Stimulated activated CD8-positive, alpha-beta memory T cell treated with anti-CD3 and anti-CD28 coated beads, Interleukin-7, amount 100 ng/mL, for 4 hours (primary cell): ENCODE measurements around the gene DVL3.
"Not testable (repeated sequence)": the region's sequence is repeated elsewhere in the genome, so short reads cannot be mapped to it uniquely, and the experiment has no call there.

Experiments
- DNase-seq, 2 donors: peaks; one replicate each; pipeline ENCODE4 v3.0.0-alpha.2; 2020; ENCODE audit warnings: low read depth in 2 of 2

DVL3 gene

DNA sequence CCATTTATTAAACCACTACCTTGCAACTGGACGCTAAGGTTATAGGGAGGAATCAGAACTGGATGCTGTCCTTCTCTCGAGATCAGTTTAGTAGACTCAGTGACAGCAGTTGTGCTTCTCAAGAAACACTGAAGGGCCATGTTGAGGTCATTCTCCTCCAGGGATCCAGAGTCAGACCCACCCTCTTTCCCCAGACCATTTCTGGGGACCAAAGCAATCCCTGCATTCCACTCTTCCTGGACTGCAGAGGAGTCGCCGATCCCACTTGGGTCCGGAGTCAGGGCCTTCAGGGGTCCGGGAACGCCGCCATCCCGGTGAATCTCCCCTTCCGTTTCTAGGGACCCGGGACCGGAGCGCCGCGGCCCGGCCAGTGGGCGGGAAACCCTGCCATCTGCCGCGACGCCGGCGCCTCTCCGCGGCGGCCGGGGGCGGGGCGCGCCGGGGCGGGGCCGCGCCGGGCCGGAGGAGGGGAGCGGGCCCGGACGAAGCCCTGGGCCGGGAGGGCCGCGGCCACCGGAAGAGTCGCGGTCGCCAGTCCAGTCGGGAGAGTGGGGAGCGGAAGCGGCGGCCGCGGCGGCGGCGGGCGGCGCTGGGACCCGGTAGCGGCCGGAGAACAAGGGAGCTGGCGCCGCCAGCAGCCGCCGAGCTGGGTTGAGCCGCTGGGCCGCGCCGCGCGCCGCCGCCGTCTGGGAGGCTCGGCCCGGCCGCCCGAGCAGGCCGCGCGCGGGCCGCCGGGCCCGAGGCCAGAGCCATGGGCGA, at the start of gene DVL3:
DVL3 (plus strand) TSS at position 493 of the 759 bp plus-strand sequence; CDS start at position 752, 259 bp downstream.
- DNase-seq, result peak in 1 of 2 donors; percentile 50

DNA sequence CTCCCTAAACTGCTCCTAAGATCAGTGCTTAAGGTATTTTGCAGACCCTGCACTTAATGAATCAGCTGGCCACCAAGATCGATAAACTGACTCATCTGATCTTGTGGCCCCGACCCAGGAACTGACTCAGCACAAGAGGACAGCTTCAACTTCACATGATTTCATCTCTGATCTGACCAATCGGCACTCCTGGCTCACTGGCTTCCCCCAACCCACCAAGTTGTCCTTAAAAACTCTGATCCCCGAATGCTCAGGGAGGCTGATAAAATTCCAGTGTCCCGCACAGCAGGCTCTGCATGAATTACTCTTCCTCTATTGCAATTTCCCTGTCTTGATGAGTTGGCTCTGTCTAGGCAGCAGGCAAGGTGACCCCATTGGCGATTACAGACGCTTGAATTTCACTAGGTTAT, 44.9 kb upstream of the DVL3 start:
- no peak for DNase-seq

DNA sequence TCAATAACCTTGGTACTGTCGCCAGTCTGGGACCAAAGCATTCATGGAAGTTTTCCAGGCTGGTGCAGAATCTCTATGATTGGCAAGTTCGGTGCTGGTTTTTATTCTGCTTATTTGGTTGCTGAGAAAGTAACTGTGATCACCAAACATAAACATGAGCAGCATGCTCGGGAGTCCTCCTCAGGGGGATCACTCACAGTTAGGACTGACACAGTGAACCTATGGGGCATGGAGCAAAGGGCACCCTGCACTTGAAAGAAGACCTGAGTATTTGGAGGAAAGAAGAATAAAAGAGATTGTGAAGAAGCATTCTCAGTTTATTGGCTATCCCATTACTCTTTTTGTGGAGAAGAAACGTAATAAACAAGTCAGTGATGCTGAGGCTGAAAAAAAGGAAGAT, 39.2 kb upstream of the DVL3 start:
- no peak for DNase-seq

DNA sequence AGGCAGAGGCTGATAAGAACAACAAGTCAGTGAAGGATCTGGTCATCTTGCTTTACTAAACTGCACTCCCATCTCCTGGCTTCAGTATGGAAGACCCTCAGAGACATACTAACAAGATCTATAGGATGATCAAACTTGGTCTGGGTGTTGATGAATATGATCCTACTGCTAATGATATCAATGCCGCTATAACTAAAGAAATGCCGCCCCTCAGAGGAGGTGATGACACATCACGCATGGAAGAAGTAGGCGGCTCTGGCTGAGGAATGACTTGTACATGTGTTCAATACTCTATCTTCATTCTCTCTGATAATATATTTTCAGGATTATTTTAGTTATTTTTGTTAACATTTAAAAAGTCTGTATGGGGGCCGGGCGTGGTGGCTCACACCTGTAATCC, 37.5 kb upstream of the DVL3 start:
- DNase-seq, result no peak

DNA sequence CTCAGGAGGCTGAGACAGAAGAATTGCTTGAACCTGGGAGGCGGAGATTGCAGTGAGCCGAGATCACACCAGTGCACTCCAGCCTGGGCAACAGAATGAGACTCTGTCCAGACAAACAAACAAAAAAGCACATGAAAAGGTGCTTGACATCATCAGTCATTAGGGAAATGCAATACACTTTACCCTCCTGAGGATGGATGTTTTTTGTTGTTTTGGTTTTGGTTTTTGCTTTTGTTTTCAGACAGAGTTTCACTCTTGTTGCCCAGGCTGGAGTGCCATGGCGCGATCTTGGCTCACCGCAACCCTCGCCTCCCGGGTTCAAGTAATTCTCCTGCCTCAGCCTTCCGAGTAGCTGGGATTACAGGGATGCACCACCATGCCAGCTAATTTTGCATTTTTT, 34.1 kb upstream of the DVL3 start:
- DNase-seq, result not testable (repeated sequence)

DNA sequence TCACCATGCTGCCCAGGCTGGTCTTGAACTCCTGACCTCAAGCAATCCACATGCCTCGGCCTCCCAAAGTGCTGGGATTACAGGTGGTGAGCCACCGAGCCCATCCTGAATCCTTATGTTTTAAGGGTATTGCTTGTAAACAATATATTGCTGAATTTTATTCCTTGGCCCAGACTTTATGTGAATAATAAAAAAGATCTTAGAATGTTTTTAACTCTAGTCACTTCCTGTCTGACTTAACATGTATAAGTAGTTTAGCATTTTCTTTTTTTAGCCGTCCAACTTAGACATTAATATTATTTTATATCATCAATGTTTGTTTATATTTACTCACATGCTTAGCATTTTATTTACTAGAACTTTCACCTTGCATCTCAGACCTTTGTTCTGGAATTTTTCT, 29.2 kb upstream of the DVL3 start:
- no peak for DNase-seq

DNA sequence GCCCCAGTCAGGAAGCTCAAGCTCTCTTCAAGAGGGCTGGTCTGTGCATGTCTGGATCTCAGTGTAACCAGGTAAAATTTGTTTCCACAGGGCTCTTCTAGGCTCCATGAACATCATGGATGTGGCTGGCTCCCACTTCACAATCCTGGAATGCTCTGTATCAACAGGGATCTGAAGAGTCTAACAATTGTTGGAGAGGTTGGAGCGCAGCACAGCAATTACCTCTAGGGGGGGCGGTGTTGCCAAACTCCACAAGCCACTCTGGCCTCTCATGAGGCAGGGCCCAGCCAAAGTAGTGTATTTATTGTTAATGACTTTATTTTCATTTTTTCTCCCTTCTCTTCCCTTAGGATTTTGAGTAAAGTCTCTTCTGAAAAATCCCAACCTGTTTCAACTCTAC, 26.2 kb upstream of the DVL3 start:
- no peak for DNase-seq

DNA sequence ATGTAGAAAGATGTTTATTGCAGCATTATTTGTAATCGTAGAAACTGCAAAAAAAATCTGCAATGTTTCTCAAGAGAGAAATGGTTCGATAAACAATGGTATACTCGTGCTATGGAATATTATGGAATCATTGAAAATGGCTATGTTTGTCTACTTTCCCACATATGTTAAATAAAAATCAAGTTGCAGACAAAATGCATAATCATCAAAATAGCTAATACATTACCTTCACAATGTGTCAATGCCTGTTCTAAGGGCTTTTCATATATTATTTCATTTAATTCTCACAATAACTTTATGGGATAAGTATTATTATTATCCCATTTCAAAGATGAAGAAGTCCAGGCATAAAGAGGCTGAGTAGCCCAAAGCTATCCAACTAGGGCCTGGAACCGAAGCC, 22.2 kb upstream of the DVL3 start:
- DNase-seq, result no peak

DNA sequence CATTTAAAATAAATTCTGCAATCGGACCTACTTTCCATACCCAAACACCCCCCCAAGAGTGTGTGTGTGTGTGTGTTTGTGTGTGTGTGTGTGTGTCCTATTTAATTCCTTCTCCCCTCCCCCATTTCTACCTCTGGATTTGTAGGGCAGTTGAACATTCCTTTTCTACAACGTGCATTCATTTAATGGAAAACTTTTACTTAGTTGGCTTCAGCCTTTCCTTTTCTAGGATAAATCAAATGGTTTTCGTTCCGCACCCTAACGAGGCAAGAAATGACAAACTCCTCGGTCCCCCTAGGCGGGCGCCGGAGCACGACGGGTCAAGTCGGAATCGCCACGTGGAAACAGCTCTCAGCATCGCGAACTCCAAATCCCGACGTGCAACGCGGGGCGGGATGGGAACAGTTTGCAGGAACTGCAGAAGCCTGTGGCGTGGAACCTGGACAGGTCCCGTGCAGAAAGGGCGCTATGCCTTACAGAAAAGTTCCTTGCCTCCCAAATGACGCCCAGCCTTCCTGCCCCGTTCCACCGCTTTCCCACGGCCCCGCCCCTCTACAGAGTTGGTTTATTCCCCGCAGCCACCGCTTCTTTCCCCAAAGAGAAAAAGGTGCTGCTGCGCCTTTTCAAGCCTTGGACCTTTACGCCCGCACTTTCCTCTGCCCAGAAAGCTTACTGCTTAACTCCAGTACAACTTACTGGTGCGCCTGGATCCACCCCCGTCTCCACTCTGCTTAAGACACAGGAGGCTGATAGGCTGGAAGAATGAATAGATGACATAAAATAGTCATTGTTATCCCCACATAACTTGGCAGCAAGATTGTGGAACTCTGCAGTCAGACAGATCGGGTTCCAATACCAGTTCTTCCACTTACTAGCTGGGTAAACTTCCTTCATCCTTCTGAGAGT, 21.1 kb upstream of the DVL3 start:
- peak in 1 of 2 donors; percentile 44 for DNase-seq

DNA sequence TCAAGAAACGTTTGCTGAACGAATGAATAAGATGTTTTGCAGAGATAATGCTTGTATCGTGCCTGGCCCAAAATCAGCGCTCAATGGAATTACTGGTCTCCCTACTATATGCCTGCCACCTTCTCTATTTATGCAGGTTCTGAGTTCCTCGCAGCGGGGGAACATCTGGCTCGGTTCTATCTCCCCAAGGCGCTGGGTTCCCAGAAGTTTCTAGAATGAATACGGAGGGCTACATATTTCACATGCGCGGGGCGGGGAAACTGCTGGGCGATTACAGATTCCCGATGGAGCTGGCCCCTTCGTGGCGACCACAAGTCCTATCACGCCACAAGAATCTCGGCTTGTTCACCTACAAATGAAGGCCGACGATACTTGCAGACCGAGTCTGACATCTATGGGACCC, 20.4 kb upstream of the DVL3 start:
- DNase-seq, result no peak

DNA sequence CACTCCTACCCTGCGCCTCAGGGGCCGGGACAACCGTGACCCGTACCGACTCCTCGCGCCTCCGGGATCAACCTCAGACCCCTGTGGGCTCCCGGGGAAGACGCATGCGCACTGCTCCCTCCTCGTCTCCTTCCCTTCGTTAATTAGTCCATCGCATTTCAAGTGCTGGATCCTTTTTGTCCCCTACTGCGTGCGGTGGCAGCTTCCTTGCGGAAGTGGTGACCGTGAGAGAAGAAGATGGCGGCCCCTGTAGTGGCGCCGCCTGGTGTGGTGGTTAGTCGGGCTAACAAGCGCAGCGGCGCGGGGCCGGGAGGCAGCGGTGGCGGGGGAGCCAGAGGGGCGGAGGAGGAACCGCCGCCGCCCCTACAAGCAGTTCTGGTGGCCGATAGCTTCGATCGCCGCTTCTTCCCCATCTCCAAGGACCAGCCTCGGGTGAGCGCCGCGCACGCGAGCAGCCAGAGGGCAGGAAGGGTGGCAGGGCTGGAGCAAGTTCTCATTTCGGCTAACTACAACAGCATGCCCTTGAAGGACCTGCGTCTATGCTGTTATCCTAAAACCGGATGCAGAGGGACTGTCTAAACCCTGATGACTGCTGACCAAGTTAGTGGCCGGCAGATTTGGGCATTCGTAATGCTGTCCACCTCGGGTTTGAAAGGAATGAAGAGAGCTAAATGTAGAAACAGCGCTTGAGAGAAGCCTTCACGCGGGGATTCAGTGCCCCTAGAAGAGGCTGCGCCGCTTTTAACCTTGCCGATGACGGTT, 19.8 kb upstream of the DVL3 start, which contains the start of gene EIF2B5:
EIF2B5 (plus strand) TSS at position 210 of the 762 bp plus-strand sequence; CDS start at position 238, 28 bp downstream.
- DNase-seq, result peak; percentile 78 to 81

DNA sequence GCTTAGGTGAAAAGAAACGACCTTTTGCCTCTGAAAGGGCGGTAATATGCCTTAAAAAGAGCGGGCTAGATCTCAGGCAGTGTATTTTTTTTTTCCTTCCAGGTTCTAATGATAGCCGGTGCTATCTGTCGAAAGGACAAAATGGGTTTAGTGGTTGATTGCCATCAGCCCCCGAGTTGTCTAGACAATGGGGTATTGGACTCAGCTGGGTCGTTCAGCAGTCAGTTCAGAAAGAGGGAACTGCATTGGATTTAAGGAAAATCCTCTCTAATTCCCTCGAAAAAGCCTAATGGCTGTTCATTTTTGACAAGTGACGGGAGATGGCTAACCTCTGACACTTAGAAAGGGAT, 19.3 kb upstream of the DVL3 start:
- no peak for DNase-seq

DNA sequence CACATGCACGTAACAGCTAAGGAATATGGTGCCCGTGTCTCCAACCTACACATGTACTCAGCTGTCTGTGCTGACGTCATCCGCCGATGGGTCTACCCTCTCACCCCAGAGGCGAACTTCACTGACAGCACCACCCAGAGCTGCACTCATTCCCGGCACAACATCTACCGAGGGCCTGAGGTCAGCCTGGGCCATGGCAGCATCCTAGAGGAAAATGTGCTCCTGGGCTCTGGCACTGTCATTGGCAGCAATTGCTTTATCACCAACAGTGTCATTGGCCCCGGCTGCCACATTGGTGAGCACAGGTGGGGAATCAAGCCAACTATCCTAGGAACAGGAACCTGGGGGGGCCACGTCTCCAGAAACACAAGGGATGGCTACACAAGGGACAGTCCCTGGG, 14.7 kb upstream of the DVL3 start:
- no peak for DNase-seq

DNA sequence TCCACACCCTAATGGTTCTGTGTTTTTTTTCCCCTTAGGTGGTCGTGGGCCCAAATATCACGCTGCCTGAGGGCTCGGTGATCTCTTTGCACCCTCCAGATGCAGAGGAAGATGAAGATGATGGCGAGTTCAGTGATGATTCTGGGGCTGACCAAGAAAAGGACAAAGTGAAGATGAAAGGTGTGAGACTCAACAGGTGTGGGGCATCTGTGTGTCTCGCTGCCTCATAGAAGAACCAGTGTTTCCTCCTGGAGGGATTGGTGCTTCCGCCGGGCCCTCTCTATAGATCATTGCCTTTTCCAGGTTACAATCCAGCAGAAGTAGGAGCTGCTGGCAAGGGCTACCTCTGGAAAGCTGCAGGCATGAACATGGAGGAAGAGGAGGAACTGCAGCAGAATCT, 13.0 kb upstream of the DVL3 start:
- no peak for DNase-seq

DNA sequence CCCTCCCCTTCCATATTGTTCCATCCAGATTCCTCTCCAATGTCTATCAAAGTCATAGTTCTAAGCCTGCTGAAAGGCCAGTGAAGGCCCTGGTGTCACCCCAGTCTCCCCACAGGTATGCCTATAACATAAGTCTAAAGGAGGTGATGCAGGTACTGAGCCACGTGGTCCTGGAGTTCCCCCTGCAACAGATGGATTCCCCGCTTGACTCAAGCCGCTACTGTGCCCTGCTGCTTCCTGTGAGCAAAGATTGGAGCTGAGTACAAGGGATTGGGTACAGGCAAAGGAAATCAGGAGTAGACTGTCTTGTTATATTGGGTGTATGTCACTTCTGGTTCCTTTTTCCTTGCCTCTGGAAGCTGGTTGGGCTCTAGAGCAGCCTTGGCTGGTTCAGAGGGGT, 11.8 kb upstream of the DVL3 start:
- DNase-seq, result no peak

DNA sequence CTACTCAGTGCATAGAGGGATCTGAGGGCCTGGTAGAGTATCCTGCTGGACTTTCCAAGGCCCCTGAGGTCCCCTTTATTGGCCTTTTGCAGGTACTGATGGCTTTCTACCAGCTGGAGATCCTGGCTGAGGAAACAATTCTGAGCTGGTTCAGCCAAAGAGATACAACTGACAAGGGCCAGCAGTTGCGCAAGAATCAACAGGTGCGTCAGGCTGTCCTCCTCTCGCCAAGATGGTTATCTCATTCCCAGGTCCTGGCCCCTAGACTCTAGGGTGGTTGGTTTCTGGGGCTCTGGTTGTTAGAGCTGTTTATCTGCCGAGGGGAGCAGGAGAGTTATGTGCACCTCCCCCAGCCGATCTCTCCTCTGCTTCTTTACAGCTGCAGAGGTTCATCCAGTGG, 10.7 kb upstream of the DVL3 start:
- no peak for DNase-seq

DNA sequence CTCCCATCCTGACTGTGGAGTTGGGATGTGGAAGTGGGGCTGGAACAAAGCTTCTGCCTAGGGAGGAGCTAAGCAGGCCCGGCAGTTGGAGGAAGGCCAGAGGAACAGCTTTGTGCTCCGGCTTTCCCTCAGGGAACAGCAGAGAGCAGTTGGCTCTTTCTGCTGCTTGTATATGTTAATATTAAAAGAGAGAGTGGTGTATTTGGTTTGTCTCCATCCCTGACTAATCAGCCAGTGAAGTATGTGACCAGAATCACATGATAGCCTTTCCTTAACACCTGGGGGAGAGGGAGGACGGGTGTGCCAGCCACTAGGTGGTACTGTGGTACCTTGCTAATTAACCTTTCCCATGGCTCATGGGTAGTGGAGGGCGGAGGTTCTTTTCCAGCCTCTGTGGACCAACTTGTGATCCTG, 10.1 kb upstream of the DVL3 start:
- DNase-seq, result no peak

DNA sequence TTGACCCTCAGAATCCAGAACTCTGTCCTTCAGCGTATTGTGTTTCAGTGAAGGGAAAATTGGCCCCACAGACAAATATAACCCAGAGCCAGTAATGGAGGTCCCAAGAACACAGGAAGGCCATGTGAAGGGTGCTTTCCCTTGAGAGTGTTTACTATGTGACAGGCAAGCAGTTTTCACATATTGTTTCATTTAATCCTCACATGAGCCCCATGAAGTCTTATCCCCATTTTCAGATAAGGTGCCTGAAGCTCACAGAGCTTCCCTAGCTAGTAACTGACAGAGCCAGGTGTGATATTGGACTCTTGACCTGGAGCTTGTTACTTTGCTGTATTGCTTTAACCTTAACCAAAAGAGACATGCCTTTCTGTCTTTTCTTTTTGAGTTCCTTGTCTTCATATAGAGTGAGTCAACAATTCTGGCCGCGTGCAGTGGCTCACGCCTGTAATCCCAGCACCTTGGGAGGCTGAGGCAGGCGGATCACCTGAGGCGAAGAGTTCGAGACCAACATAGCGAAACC, 9.4 kb upstream of the DVL3 start:
- no peak for DNase-seq

DNA sequence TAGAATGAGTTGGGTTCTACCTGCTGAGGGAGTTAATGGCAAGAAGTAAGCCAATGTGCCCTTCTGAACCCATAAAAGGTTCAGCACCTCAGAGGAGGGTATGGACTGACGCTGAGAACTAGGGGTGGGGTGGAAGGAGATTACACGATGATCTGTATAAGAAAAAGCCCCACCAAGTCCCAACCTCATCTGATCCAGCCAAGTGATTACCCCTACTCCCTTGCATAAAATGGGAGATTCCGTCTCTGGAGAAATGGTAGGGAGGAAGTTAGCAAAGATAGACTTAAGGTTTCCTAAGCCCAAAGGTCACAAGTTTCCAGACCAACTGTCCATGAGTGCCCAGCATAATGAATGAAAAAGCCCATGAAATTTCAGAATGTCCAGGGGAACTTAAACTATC, 7.1 kb upstream of the DVL3 start:
- no peak for DNase-seq

DNA sequence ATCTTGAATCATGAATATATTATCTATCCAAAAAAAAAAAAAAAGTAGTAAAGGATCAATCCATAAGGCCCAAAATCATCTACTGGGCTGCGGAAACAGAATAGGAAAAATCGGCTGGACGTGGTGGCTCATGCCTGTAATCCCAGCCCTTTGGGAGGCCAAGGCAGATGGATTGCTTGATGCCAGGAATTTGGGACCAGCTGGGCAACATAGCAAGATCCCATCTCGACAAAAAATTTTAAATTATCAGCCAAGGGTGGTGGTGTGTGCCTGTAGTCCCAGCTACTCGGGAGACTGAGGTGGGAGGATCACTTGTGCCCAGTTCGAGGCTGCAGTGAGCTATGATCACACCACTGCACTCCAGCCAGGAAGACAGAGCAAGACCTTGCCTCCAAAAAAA, 6.1 kb upstream of the DVL3 start:
- DNase-seq, result no peak

DNA sequence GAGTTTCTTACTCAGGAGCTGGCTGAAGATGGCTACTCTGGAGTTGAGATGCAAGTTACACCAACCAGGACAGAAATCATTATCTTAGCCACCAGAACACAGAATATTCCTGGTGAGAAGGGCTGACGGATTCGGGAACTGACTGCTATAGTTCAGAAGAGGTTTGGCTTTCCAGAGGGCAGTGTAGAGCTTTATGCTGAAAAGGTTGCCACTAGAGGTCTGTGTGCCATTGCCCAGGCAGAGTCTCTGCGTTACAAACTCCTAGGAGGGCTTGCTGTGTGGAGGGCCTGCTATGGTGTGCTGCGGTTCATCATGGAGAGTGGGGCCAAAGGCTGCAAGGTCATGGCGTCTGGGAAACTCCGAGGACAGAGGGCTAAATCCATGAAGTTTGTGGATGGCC, 5.4 kb upstream of the DVL3 start:
- DNase-seq, result not testable (repeated sequence)
